ENCODE measurements around the gene ZNF577. TPM values are rescaled to one million over a fixed set of nuclear protein-coding genes. Genes with fewer than 3 reads are reported as not detected.

The ZNF577 gene
- 1 to 10 TPM; 3.0 to 4.1 TPM for total RNA-seq

GRCh38 chr19:51887522-51888498, at the start of gene ZNF577:
TSS of gene ZNF577 (minus strand) at chr19:51887951. CDS start at chr19:51880382, 7,569 bp downstream.

GRCh38 chr19:51926784-51927741, 39.3 kb upstream of the ZNF577 start, which contains the start of gene ZNF613:
TSS of gene ZNF613 (plus strand) at chr19:51927472. CDS start at chr19:51936221, 8,749 bp downstream.

GRCh38 chr19:51904331-51905165, 16.8 kb upstream of the ZNF577 start, which contains the start of gene ZNF649:
TSS of gene ZNF649 (minus strand) at chr19:51905017. CDS start at chr19:51900107, 4,910 bp downstream.

Other genes starting within 250 kb of the ZNF577 start
- not detected for gene SIGLEC14, start 241.1 kb downstream of the ZNF577 start, total RNA-seq
- 1 to 10 TPM; 3.1 to 4.7 TPM for gene SPACA6, start 194.6 kb downstream of the ZNF577 start, total RNA-seq
- gene HAS1, start 164.0 kb downstream of the ZNF577 start, total RNA-seq = 1 to 10 TPM in 1 of 2 donors, under 1 TPM in 1; under 0.01 to 1.7 TPM
- gene FPR1, start 136.1 kb downstream of the ZNF577 start, total RNA-seq = under 1 TPM in 1 of 2 donors, not detected in 1; 0.34 TPM
- gene FPR2, start 126.8 kb downstream of the ZNF577 start, total RNA-seq = not detected
- gene FPR3, start 92.8 kb downstream of the ZNF577 start, total RNA-seq = not detected
- gene ZNF649, start 17.1 kb upstream of the ZNF577 start, total RNA-seq = 10 to 100 TPM in 1 of 2 donors, 1 to 10 TPM in 1; 8.3 to 11.4 TPM
- 1 to 10 TPM; 4.5 to 7.3 TPM for gene ZNF613, start 39.5 kb upstream of the ZNF577 start, total RNA-seq
- 1 to 10 TPM; 6.0 to 8.3 TPM for gene ZNF350, start 98.9 kb upstream of the ZNF577 start, total RNA-seq
- gene ZNF615, start 120.3 kb upstream of the ZNF577 start, total RNA-seq = 1 to 10 TPM; 5.2 to 7.3 TPM
- 1 to 10 TPM; 7.2 to 8.7 TPM for gene ZNF614, start 140.4 kb upstream of the ZNF577 start, total RNA-seq
- 1 to 10 TPM; 4.0 to 6.5 TPM for gene ZNF432, start 160.9 kb upstream of the ZNF577 start, total RNA-seq
- gene ZNF841, start 207.8 kb upstream of the ZNF577 start, total RNA-seq = 10 to 100 TPM; 12.3 to 12.7 TPM

Data from melanocyte of skin (primary cell).